Endometrial microvascular endothelial cells (primary cell): ENCODE data around the gene TFDP2. TPM values are rescaled to one million over a fixed set of nuclear protein-coding genes. Genes with fewer than 3 reads are reported as not detected.
"Not testable (repeated sequence)": the region's sequence is repeated elsewhere in the genome, so short reads cannot be mapped to it uniquely, and the experiment has no call there.

Experiments used
- in situ Hi-C: cut with HindIII; loops from 2 replicates; pipeline ENCODE4 v1.10.0; 2017; ENCODE audit warnings: low sequenced_read_pairs, low pct_unique_long_range_greater_than_20kb; ENCODE audit errors: inconsistent ontology term
- total RNA-seq: library from RNA; depleted of rRNA; stranded (reverse); fragments of >200 nt; gene quantifications from one replicate; pipeline ENCODE4 v1.2.3, GENCODE V29; 2015; ENCODE audit errors: inconsistent ontology term

TFDP2 gene
- total RNA-seq, 1 donor from 2014 or later: 16.1 TPM

DNA sequence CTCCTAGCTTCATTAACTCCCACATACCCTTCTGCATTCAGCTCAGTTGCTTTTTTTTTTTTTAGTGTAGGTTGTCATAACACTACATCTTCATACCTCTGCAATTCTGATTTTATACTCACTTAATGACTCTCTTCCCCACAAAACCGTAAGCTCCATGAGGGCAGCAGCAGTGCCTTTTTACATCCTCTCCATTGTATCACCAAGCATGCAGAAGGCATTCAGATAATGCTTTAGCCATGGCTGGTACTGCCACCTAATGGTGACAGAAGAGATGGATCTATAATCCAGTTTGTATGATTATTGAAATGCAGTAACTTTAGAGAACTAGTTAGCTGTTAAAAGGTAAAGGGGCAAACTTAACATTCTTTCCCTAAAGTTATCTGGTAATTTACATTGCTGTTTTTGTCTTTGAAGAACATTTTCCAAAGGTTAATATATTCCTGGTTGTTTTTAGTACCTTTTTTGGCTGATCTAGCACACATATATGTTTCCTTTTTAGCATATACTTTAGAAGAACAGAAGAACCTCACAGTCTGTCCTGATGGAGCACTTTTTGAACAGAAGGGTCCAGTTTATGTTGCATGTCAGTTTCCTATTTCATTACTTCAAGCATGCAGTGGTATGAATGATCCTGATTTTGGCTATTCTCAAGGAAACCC, 236.1 kb downstream of the TFDP2 start:
- in situ Hi-C loops: no loop called here

DNA sequence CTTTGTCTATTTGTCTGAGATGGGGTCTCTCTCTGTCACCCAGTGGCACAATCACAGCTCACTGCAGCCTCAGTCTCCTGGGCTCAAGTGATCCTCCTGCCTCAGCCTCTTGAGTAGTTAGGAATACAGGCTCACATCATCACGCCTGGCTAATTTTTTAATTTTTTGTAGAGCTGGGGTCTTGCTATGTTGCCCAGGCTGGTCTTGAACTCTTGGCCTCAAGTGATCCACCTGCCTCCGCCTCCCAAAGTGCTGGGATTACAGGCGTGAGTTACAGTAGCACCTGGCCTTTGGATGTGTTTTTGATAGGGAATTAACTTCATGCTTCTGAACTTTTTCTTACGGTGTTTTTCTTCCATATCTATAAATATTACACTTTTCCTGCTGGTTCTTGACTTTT, 239.4 kb downstream of the TFDP2 start:
- in situ Hi-C loops: not testable (repeated sequence)

DNA sequence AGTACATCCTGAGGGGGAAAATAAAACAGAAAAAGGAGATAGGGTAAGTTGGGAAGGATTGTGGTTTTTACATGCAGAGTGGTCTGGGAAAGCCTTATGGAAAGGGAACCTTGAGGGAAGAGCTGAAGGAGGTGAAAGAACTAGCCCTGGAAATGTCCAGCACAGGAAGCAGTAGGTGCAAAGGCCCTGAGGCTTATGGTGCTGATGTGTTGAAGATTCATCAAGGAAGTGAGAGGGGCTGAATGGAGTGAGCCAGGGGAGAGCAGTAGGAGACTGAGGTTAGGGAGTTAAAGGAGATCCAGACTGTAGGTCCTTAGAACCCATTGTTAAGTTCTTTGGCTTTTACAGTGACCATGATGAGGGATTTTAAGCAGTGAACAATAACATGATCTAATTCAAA, 239.9 kb downstream of the TFDP2 start:
- in situ Hi-C loops: no loop called here

DNA sequence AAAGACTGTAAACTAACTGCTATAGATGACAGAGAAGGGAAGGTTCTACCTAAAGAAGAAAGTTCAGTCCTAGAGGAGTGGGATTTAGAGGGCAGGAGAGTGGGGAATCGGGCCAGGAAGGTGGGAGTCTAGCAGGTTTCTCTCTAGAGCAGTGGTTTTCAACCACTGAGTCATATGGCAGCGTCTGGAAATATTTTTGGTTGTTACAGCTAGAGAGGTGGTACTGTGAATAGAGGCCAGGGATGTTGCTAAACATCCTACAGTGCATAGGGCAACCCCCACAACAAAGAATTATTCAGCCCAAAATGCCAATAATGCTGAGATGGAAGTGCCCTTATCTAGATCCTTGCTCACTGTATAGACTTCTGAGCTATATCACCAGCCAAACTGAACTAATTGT, 244.2 kb downstream of the TFDP2 start:
- in situ Hi-C loops: no loop called here

DNA sequence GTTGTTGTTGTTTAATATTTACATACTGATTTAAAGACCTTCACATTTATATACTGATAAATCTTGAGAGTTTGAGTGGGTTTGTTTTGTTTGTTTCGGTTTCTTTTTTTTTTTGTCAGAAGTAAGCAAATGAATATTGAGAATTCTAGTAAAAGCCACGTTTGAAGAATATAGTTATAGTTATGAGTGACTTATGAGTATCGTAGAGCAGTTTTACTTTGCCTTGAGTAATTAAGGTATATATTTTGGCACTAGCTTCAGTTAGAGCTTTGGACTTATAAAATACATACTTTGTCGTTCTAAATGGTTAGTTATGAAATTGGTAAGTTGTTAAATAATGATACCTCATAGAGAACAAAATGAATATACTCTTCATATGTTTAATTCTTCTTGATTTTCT, 245.1 kb downstream of the TFDP2 start:
- in situ Hi-C loops: no loop called here

DNA sequence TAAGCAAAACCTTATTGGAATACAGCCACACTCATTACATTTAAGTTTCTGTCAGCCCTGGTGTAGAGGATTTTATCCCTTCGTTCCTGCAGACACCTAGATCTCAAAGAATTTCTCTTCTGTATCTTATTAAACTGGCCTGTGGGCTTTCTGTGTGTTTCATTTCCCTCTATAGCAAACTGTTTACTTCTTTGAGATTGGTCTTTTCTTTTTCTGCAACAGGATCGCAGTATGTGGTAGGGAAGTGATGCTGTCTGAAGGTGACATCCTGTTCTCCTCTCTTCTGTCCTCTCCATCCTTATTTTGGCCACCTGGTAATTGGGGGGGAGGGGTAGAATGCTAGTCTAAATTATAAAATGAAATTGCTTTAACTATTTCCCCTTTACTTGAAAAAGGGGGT, 247.4 kb downstream of the TFDP2 start:
- in situ Hi-C loops: no loop called here

DNA sequence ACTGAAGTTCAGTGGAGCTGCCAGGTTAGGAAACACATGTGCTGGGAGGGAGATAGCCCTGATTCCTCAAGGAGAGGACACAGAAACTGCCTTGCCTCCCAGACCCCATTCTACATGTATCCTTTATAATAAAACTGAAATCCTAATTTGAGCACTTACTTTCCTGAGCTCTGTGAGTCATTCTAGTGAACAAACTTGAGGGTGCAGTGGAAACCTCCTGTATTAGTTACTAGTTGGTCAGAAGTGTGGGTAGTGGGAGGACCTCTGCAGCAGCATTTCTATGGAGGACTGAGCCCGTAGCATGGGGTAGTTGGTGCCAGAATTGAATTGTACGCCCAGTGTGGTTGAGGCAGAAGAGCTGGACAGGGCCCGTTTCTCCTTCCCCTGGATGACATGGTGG, 249.0 kb downstream of the TFDP2 start:
- in situ Hi-C loops: no loop called here

DNA sequence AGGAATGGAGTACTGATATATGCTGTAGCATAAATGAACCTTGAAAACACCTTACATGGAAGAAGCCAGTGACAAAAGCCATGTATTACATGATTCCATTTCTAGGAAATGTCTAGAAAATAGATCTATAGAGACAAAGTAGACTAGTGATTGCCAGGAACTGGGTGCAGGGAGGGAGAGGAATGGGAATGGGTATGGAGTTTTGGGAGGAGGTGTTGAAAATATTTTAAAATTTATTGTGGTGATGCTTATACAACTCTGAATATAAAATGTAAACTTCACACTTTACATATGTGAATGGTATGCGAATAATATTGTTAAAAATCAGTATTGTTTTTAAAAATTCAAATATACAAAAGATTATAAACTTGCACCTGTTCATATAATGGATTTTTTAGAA, 250.4 kb downstream of the TFDP2 start:
- in situ Hi-C loops: loop anchor here (25.0 kb wide), 1 partner anchor 112 kb away; no protein-coding TSS in a partner anchor

DNA sequence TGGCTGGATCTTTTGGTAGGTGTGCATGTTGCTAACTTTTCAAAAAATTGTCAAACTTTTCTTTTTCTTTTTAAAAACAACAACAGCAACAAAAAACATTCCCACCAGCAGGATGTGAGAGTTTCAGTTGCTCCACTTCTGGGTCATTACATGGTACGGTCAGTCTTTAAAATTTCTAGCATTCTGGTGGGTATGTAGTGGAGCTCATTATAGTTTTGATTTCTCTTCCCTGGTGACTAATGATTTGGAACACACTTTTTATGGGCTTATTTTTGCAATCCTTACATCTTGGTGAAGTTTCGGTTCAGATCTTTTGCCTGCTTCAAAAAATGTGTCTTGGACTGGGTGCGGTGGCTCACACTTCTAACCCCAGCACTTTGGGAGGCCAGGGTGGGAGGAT, 253.6 kb downstream of the TFDP2 start:
- in situ Hi-C loops: loop anchor here (25.0 kb wide), 1 partner anchor 108 kb away; no protein-coding TSS in a partner anchor

DNA sequence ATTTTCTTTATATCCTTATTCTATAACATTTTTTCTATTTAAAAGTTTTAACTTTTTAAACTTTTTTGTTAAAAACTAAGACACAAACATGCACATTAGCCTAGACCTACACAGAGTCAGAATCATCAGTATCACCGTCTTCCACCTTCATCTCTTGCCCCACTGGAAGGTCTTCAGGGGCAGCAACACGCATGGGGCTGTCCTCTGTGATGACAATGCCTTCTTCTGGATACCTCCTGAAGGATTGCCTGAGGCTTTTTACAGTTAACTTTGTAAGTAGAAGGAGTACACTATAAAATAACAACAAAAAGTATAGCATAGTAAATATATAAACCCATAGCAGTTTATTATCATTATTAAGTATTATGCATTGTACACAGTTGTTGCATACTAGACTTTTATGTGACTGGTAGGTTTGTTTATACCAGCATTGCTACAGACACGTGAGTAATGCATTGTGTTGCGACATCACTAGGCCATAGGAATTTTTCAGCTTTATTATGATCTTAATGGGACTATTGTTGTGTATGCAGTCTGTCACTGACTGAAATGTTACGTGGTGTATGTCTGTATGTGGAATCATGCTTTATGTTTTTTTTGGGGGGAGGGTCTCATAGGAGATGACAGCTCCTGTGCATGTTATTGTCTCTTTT, 254.7 kb downstream of the TFDP2 start:
- in situ Hi-C loops: loop anchor here (25.0 kb wide), 1 partner anchor 107 kb away; no protein-coding TSS in a partner anchor

Other genes starting within 250 kb of the TFDP2 start
- gene GK5, start 76.0 kb upstream of the TFDP2 start, total RNA-seq: 12.3 TPM